DOHH2 (cell line): ENCODE data around the gene LYRM4.

Source experiments
- CTCF ChIP-seq: fragments of 200-600 bp; sonication (generic); IDR thresholded peaks from one replicate; pipeline ENCODE4 v1.5.1; 2014; ENCODE audit warnings: antibody characterized with exemption, mild to moderate bottlenecking, low read depth, low read length; ENCODE audit not compliant: poor library complexity, severe bottlenecking
- EZH2phosphoT487 ChIP-seq: fragments of 200-600 bp; sonication (generic); IDR thresholded peaks from 2 replicates; pipeline ENCODE4 v1.6.1; 2017; ENCODE audit warnings: borderline replicate concordance, mild to moderate bottlenecking, antibody characterized with exemption, low read length, moderate library complexity, mixed read lengths

GRCh38 chr6:5179917-5180316 is 80.8 kb downstream of the LYRM4 start:
- no peak for TF ChIP-seq CTCF
- no peak for TF ChIP-seq EZH2phosphoT487
